CD14-positive monocyte (primary cell): Measurements from ENCODE around the gene SIK3. TPM values are rescaled to one million over a fixed set of nuclear protein-coding genes. Genes with fewer than 3 reads are reported as not detected.
A peak's percentile ranks its signal among the peaks of the same experiment; 100 is the strongest.

Experiments used
- DNase-seq, 3 donors: peaks; one replicate each; pipeline ENCODE4 v3.0.0-alpha.2; 2011 to 2022
- H2AFZ ChIP-seq: 2 replicates; pipeline ENCODE4 v1.6.0; 2012; ENCODE audit warnings: mild to moderate bottlenecking, low read depth, low read length, inconsistent platforms; ENCODE audit not compliant: insufficient read depth, poor library complexity, severe bottlenecking
- H3K27ac ChIP-seq, 2 donors: 1 replicate in 1 of 2; 2 replicates in 1 of 2; pipeline ENCODE4 v1.5.1; 2012 to 2013; ENCODE audit warnings: low read length in 2 of 2, control low read depth in 1 of 2, inconsistent platforms in 1 of 2, low read depth in 1 of 2, mild to moderate bottlenecking in 1 of 2
- H3K27me3 ChIP-seq, 2 donors: one replicate each; pipeline versions ENCODE4 v1.6.0 to v1.6.1; 2011 to 2013; ENCODE audit warnings: low read length in 2 of 2; ENCODE audit not compliant: control insufficient read depth in 2 of 2, insufficient read depth in 2 of 2
- H3K36me3 ChIP-seq, 2 donors: replicated peaks in 1 of 2; 1 replicate in 1 of 2; 2 replicates in 1 of 2; pipeline versions ENCODE4 v1.5.1 to v1.6.1; 2012 to 2013; ENCODE audit warnings: low read length in 2 of 2, control low read depth in 1 of 2, inconsistent platforms in 1 of 2, mild to moderate bottlenecking in 1 of 2; ENCODE audit not compliant: insufficient read depth in 2 of 2, control insufficient read depth in 1 of 2
- H3K4me1 ChIP-seq, 2 donors: 1 replicate in 1 of 2; 2 replicates in 1 of 2; pipeline versions ENCODE4 v1.5.1 to v1.6.1; 2012 to 2013; ENCODE audit warnings: low read length in 2 of 2, control low read depth in 1 of 2, inconsistent platforms in 1 of 2, mild to moderate bottlenecking in 1 of 2, moderate library complexity in 1 of 2; ENCODE audit not compliant: insufficient read depth in 2 of 2, control insufficient read depth in 1 of 2
- H3K4me2 ChIP-seq: replicated peaks from 2 replicates; pipeline ENCODE3; 2012; ENCODE audit warnings: low read length, moderate library complexity, mild to moderate bottlenecking; ENCODE audit not compliant: poor library complexity, severe bottlenecking; ENCODE audit errors: extremely low read depth
- H3K4me3 ChIP-seq, 3 experiments: fragments of 200-600 bp in 1 of 3; sonication (generic) in 1 of 3; replicated peaks in 1 of 3; 1 replicate in 2 of 3; 2 replicates in 1 of 3; pipeline ENCODE4 v1.5.1; 2011 to 2013; ENCODE audit warnings: low read length in 3 of 3, mild to moderate bottlenecking in 3 of 3, control low read depth in 2 of 3, low read depth in 2 of 3, inconsistent platforms in 1 of 3, moderate library complexity in 1 of 3
- H3K79me2 ChIP-seq: 2 replicates; pipeline ENCODE4 v1.6.0; 2012; ENCODE audit warnings: mild to moderate bottlenecking, control low read depth, inconsistent platforms, low read length, moderate library complexity; ENCODE audit not compliant: insufficient read depth
- H3K9ac ChIP-seq: 2 replicates; pipeline ENCODE4 v1.6.0; 2017; ENCODE audit warnings: low read length, mild to moderate bottlenecking; ENCODE audit not compliant: insufficient read depth, poor library complexity, severe bottlenecking
- H3K9me3 ChIP-seq, 2 donors: replicated peaks in 1 of 2; 1 replicate in 1 of 2; 2 replicates in 1 of 2; pipeline versions ENCODE4 v1.5.1 to v1.6.1; 2012 to 2013; ENCODE audit warnings: low read length in 2 of 2, control low read depth in 1 of 2; ENCODE audit not compliant: control insufficient read depth in 1 of 2, insufficient read depth in 1 of 2
- H4K20me1 ChIP-seq: 2 replicates; pipeline ENCODE4 v1.6.0; 2012; ENCODE audit warnings: mild to moderate bottlenecking, low read length, control low read depth, moderate library complexity; ENCODE audit not compliant: insufficient read depth
- H3K27ac Mint-ChIP-seq, 7 donors: one replicate each; pipeline ENCODE4 v1.8.0; 2020; ENCODE audit warnings: mild to moderate bottlenecking in 7 of 7, mixed read lengths in 7 of 7, moderate library complexity in 6 of 7, inconsistent platforms in 2 of 7
- H3K27me3 Mint-ChIP-seq, 3 donors: one replicate each; pipeline ENCODE4 v1.8.0; 2021 to 2022; ENCODE audit warnings: low read depth in 3 of 3, mild to moderate bottlenecking in 3 of 3, mixed read lengths in 3 of 3, moderate library complexity in 3 of 3, inconsistent platforms in 1 of 3
- H3K36me3 Mint-ChIP-seq, 2 donors: one replicate each; pipeline ENCODE4 v1.8.0; 2020; ENCODE audit warnings: mixed read lengths in 2 of 2, inconsistent platforms in 1 of 2, mild to moderate bottlenecking in 1 of 2
- H3K4me1 Mint-ChIP-seq: one replicate; pipeline ENCODE4 v1.8.0; 2020; ENCODE audit warnings: mild to moderate bottlenecking, mixed read lengths
- H3K4me3 Mint-ChIP-seq, 2 donors: one replicate each; pipeline ENCODE4 v1.8.0; 2020; ENCODE audit warnings: mild to moderate bottlenecking in 2 of 2, mixed read lengths in 2 of 2, moderate library complexity in 1 of 2
- H3K9me3 Mint-ChIP-seq, 7 donors: one replicate each; pipeline ENCODE4 v1.8.0; 2020 to 2022; ENCODE audit warnings: mixed read lengths in 7 of 7, mild to moderate bottlenecking in 6 of 7, moderate library complexity in 6 of 7, inconsistent platforms in 2 of 7
- CTCF ChIP-seq: fragments of 200-600 bp; IDR thresholded peaks from one replicate; pipeline ENCODE4 v1.8.0; 2022; ENCODE audit warnings: antibody characterized with exemption, mild to moderate bottlenecking
- WGBS: methylation state at CpG from one replicate; pipeline ENCODE4 v1.1.5; 2013; ENCODE audit warnings: missing lambda C conversion rate; ENCODE audit not compliant: insufficient coverage; 5-methylcytosine and 5-hydroxymethylcytosine counted together
- intact Hi-C, 2 donors: fragments of 100-400 bp; cut with micrococcal nuclease; formaldehyde crosslinking; loops; one replicate each; pipeline versions ENCODE4 v1.15.0 to v1.15.1; 2023
- polyA plus RNA-seq, 3 donors: library from polyadenylated mRNA; depleted of rRNA in 1 of 3; unstranded in 2 of 3; stranded (reverse) in 1 of 3; fragments of 300-500 nt in 2 of 3; fragments of >200 nt in 1 of 3; fragmentation: Illumina TruSeq in 2 of 3; gene quantifications; 1 replicate in 2 of 3; 2 replicates in 1 of 3; pipeline ENCODE4 v1.2.3, GENCODE V29; 2012 to 2021

Gene SIK3
- polyA plus RNA-seq, 3 donors = 18.3 to 142 (median 20.0) TPM

- Histone ChIP-seq H3K4me2 (peak overlapping the region; percentile 53), H4K20me1 (no peaks in the 10 kb centered on the region), H3K79me2 (peaks cover 88% of the 10 kb centered on the region), H3K9me3 (no peaks in the 10 kb centered on the region), H3K4me3 (peak overlapping the region in 1 of 3 experiments; percentile 54), H2AFZ (no peak overlapping the region), H3K36me3 (no peaks in the 10 kb centered on the region), H3K9ac (peak overlapping the region; percentile 11), H3K4me1 (peaks cover 79 to 87% of the 10 kb centered on the region in 2 donors), H3K27ac (peak overlapping the region; percentile 89), H3K27me3 (no peaks in the 10 kb centered on the region)
- peaks cover 73% of the 10 kb centered on the region for H3K4me1 Mint-ChIP-seq
- no peaks in the 10 kb centered on the region for H3K9me3 Mint-ChIP-seq
- H3K4me3 Mint-ChIP-seq = peak overlapping the region; percentile 50 to 71
- peak; percentile 58 to 90 (median 76) for DNase-seq
- peaks cover 0 to 2% (median 0%) of the 10 kb centered on the region in 3 donors for H3K27me3 Mint-ChIP-seq
- intact Hi-C loops = loop anchor here in 1 of 2 donors (5.0 kb wide), 1 partner anchor 116 kb away; the partner anchor contains the start of gene SIK3
- no CpG with 5 or more reads among the region's 4 CpGs for WGBS
- peaks cover 8 to 9% of the 10 kb centered on the region in 2 donors for H3K36me3 Mint-ChIP-seq
- no peak for TF ChIP-seq CTCF
- peak overlapping the region; percentile 92 to 98 (median 95) for H3K27ac Mint-ChIP-seq
Observed at GRCh38 chr11:116981266-116981885, 116.9 kb downstream of the SIK3 start.

- Mint-ChIP-seq H3K36me3 (peaks cover 8 to 11% of the 10 kb centered on the region in 2 donors), H3K27me3 (peaks cover 0 to 2% (median 0%) of the 10 kb centered on the region in 3 donors), H3K9me3 (no peaks in the 10 kb centered on the region), H3K27ac (peak overlapping the region; percentile 92 to 97 (median 95)), H3K4me1 (peaks cover 62% of the 10 kb centered on the region), H3K4me3 (peak overlapping the region; percentile 28 to 71)
- WGBS = 33% methylated on average over 3 of the region's 7 CpGs
- H3K4me3 ChIP-seq = peak overlapping the region in 2 of 3 experiments; percentile 43 to 54
- peak; percentile 60 to 81 (median 78) for DNase-seq
- no peaks in the 10 kb centered on the region for H4K20me1 ChIP-seq
- H3K36me3 ChIP-seq = no peaks in the 10 kb centered on the region
- intact Hi-C loops = loop anchor here in 1 of 2 donors (5.0 kb wide), 1 partner anchor 117 kb away; the partner anchor contains the start of gene SIK3
- peaks cover 89% of the 10 kb centered on the region for H3K79me2 ChIP-seq
- TF ChIP-seq CTCF = no peak
- H3K9ac ChIP-seq = peak overlapping the region; percentile 31
- H3K4me1 ChIP-seq = peaks cover 68 to 79% of the 10 kb centered on the region in 2 donors
- no peaks in the 10 kb centered on the region for H3K9me3 ChIP-seq
- H3K4me2 ChIP-seq = peak overlapping the region; percentile 53
- no peaks in the 10 kb centered on the region for H3K27me3 ChIP-seq
- H2AFZ ChIP-seq = peak overlapping the region; percentile 11
- peak overlapping the region; percentile 89 for H3K27ac ChIP-seq
Observed at GRCh38 chr11:116980136-116980793, 118.0 kb downstream of the SIK3 start.
